DLD1 (cell line): ENCODE data around the gene STUM.

Experiments used
- in situ Hi-C: cut with HindIII; loops from 2 replicates; pipeline ENCODE4 v1.10.0; 2017; ENCODE audit warnings: low sequenced_read_pairs

STUM gene

GRCh38 chr1:226557424-226557823, 8.9 kb downstream of the STUM start:
- in situ Hi-C loops: no loop called here

- in situ Hi-C loops: no loop called here
Measured at GRCh38 chr1:226558036-226558650, 9.6 kb downstream of the STUM start.

GRCh38 chr1:226560243-226560642, 11.7 kb downstream of the STUM start:
- in situ Hi-C loops: no loop called here

GRCh38 chr1:226562989-226563388, 14.4 kb downstream of the STUM start:
- in situ Hi-C loops: no loop called here

- in situ Hi-C loops: no loop called here
Measured at GRCh38 chr1:226563666-226564065, 15.1 kb downstream of the STUM start.

- in situ Hi-C loops: no loop called here
Measured at GRCh38 chr1:226565476-226565875, 16.9 kb downstream of the STUM start.

- in situ Hi-C loops: no loop called here
Measured at GRCh38 chr1:226566234-226566633, 17.7 kb downstream of the STUM start.

- in situ Hi-C loops: no loop called here
Measured at GRCh38 chr1:226566760-226567159, 18.2 kb downstream of the STUM start.

- in situ Hi-C loops: no loop called here
Measured at GRCh38 chr1:226568077-226568831, 19.7 kb downstream of the STUM start.

GRCh38 chr1:226568975-226569741, 20.6 kb downstream of the STUM start:
- in situ Hi-C loops: no loop called here

GRCh38 chr1:226569879-226570547, 21.4 kb downstream of the STUM start:
- in situ Hi-C loops: no loop called here

GRCh38 chr1:226571893-226572292, 23.3 kb downstream of the STUM start:
- in situ Hi-C loops: no loop called here

GRCh38 chr1:226572325-226572726, 23.8 kb downstream of the STUM start:
- in situ Hi-C loops: no loop called here

GRCh38 chr1:226574044-226574443, 25.5 kb downstream of the STUM start:
- in situ Hi-C loops: no loop called here

GRCh38 chr1:226574591-226575435, 26.2 kb downstream of the STUM start:
- in situ Hi-C loops: no loop called here

GRCh38 chr1:226575436-226575720, 26.8 kb downstream of the STUM start:
- in situ Hi-C loops: no loop called here

GRCh38 chr1:226575739-226576378, 27.3 kb downstream of the STUM start:
- in situ Hi-C loops: no loop called here

GRCh38 chr1:226576601-226577000, 28.0 kb downstream of the STUM start:
- in situ Hi-C loops: no loop called here

- in situ Hi-C loops: no loop called here
Measured at GRCh38 chr1:226577401-226578180, 29.0 kb downstream of the STUM start.
